ENCODE measurements around the gene RNFT1.
"Not testable (repeated sequence)": the region's sequence is repeated elsewhere in the genome, so short reads cannot be mapped to it uniquely, and the experiment has no call there.

GRCh38 chr17:59946433-59946832 is 18.1 kb downstream of the RNFT1 start:
- not testable (repeated sequence) for TF ChIP-seq CTCF (conservative IDR thresholded peaks at IDR 0.05); ZFX (IDR thresholded peaks at IDR 0.05)
